ENCODE measurements around the gene CARHSP1.
"Not testable (repeated sequence)": the region's sequence is repeated elsewhere in the genome, so short reads cannot be mapped to it uniquely, and the experiment has no call there.

CARHSP1 gene

DNA sequence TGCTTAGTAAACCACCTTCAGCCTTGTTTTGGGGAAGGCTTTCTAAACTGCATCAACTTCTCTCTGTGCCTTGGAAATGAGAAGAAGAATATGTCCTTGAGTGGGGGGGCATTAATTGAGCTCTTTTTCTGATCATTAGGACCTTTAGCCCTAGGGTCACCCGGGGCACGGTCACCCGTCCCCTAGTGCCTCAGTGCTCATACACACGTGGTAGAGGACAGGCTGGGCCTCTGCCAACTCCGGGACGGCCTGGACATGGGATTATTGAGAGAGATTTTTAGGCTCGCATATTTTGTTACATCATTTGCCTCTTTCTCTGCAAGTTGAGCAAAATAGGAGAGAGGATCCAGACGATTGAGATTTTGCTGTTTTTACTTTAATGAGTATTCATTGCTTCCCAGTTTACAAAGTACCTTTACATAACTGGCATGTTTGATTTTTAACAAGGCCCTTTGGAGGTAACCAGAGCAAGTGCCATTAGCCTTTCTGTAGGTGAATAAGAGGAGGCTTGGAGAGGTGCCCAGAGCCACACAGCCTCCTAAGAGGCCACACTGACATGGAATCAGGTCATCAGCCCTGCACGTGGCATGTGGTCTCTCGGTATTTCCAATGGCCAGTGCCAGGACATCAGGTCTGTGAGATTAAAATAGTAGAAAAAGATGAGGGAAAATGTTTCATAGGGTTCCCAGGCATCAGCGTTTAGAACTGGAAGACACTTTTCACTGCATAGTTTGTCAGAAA lies 60.0 kb downstream of the CARHSP1 start:
- FAIRE-seq (no peak), DNase-seq (ENCODE audit: insufficient read length) (no peak)
- TF ChIP-seq POLR2AphosphoS5 (IDR thresholded peaks at IDR 0.05; ENCODE audit: low read depth, low read length) (no peak), POLR2A (IDR thresholded peaks at IDR 0.05; ENCODE audit: low read depth, low read length) (no peak), TAF1 (IDR thresholded peaks at IDR 0.05; ENCODE audit: borderline replicate concordance, low read depth, low read length) (no peak)

DNA sequence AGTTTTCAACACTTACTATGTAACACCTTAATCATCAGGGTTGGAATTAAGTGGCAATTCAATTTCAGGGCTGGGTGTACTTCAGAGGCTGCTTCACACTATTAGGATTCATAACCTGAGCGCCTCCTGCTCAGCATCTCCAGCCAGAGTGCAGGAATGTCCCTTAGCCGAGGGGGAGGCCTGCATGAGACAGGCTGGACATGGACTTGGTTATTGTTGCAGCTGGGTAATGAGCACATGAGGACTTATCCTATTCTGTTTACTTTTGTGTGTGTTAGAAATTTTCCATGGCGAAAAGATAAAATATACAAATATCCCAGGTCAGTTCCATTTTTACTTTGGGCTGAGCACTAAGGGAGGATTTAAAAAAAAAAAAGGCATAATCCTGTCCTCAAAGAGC lies 60.8 kb downstream of the CARHSP1 start:
- TF ChIP-seq POLR2A (IDR thresholded peaks at IDR 0.05; ENCODE audit: low read depth, low read length) = no peak
- TF ChIP-seq TAF1 (IDR thresholded peaks at IDR 0.05; ENCODE audit: borderline replicate concordance, low read depth, low read length) = no peak
- TF ChIP-seq POLR2AphosphoS5 (IDR thresholded peaks at IDR 0.05; ENCODE audit: low read depth, low read length) = no peak
- FAIRE-seq (no peak), DNase-seq (ENCODE audit: insufficient read length) (no peak)

DNA sequence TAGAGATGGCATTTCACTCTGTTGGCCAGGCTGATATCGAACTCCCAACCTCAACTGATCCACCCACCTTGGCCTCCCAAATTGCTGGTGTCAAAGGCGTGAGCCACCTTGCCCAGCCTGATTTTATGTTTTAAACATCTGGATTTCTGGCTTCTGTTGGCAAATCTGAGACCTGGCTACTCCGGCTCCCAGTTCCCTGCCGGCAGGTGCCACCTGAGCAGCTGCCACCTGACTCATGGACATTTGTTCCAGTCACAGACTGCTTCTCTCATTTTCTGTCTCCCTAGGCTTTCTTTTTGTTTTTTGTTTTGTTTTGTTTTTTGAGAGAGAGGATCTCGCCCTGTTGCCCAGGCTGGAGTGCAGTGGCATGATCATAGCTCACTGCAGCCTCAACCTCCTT lies 61.6 kb downstream of the CARHSP1 start:
- DNase-seq (ENCODE audit: insufficient read length) (no peak), FAIRE-seq (no peak)
- no peak for TF ChIP-seq POLR2AphosphoS5 (IDR thresholded peaks at IDR 0.05; ENCODE audit: low read depth, low read length)
- no peak for TF ChIP-seq POLR2A (IDR thresholded peaks at IDR 0.05; ENCODE audit: low read depth, low read length)
- TF ChIP-seq TAF1 (IDR thresholded peaks at IDR 0.05; ENCODE audit: borderline replicate concordance, low read depth, low read length) = no peak

DNA sequence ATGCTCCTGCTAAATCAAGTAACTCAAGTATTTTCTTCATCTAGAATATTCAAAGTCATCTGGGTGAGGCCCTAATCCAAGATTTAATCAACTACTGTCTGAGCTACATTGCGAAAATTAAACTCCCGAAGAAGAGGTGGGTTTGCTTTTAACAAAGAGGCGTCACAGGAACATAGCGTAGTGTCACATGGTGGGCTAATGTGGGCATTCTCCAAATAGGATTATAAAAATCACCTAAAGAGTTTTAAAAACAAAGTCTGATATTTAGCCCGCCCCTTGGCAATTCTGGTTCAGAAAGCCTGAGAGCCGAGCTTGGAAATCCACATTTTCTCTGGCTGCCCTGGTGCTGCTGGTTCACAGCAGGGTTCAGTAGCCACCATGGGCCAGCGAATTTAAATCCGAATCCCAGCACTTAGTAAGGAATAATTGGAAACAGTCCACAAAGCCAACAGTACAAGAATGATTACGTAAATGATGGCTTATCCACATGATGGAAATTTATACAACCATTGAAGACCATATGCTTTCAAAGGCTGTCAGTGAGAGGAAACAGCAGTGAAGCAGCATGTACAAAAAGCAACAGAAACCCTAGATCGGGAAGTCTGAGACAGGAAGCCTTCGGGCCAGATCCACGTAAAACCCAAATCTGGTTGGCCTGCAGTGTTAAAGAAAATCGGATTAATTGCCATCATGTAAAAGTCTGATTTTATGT lies 62.4 kb downstream of the CARHSP1 start:
- no peak for DNase-seq (ENCODE audit: insufficient read length)
- no peak for TF ChIP-seq POLR2A (IDR thresholded peaks at IDR 0.05; ENCODE audit: low read depth, low read length)
- TF ChIP-seq POLR2AphosphoS5 (IDR thresholded peaks at IDR 0.05; ENCODE audit: low read depth, low read length) = no peak
- no peak for TF ChIP-seq TAF1 (IDR thresholded peaks at IDR 0.05; ENCODE audit: borderline replicate concordance, low read depth, low read length)
- no peak for FAIRE-seq

DNA sequence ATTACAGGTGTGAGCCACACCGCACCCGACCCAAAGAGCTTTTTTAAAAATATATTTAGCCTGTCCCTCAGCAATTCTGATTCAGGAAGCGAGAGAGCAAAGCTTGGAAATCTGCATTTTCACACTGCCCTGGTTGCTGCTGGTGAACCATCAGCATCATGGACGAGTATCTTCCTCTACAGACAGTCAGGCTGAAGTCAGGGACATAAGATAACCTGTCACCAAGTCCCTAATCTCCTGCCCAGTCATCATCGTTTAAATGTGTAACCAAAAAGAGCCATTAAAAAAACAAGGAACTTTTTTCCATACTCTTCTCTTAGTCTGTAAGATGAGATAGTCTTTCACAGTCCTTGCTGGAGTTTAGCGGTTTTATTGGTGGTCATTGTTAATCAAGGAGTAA lies 64.5 kb downstream of the CARHSP1 start:
- DNase-seq (ENCODE audit: insufficient read length) = no peak
- TF ChIP-seq POLR2A (IDR thresholded peaks at IDR 0.05; ENCODE audit: low read depth, low read length) (no peak), POLR2AphosphoS5 (IDR thresholded peaks at IDR 0.05; ENCODE audit: low read depth, low read length) (no peak), TAF1 (IDR thresholded peaks at IDR 0.05; ENCODE audit: borderline replicate concordance, low read depth, low read length) (no peak)
- no peak for FAIRE-seq

DNA sequence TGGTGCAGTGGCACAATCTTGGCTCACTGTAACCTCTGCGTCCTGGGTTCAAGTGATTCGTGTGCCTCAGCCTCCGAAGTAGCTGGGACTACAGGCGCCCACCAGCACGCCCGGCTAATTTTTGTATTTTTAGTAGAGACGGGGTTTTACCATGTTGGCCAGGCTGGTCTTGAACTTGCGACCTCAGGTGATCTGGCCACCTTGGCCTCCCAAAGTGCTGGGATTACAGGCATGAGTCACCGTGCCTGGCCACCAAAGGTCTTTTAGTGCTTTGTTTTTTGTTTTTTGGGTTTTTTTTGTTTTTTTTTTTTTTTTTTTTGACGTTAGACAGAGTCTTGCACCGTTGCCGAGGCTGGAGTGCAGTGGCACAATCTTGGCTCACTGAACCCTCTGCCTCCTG lies 65.1 kb downstream of the CARHSP1 start:
- not testable (repeated sequence) for FAIRE-seq; DNase-seq (ENCODE audit: insufficient read length)

All from GM12892 (cell line).